Upper lobe of left lung (tissue), 6 donors: Measurements from ENCODE around the gene HLA-DQA2. TPM values are rescaled to one million over a fixed set of nuclear protein-coding genes. Genes with fewer than 3 reads are reported as not detected.
A peak's percentile ranks its signal among the peaks of the same experiment; 100 is the strongest.

Experiments used
- ATAC-seq, 2 donors: fragments of 200-7000 bp; cut with Tn5 transposase; one replicate each; pipeline ENCODE4 v1.9.1; 2022; ENCODE audit warnings: mild to moderate bottlenecking in 2 of 2, moderate library complexity in 2 of 2; ENCODE audit not compliant: low FRiP score in 2 of 2
- DNase-seq, 2 donors: peaks; one replicate each; pipeline ENCODE4 v3.0.0-alpha.2; 2019 to 2020
- H3K27ac ChIP-seq, 4 donors: fragments of 200-600 bp; sonication (generic); one replicate each; pipeline ENCODE4 v1.5.1; 2016 to 2019
- H3K27me3 ChIP-seq, 4 donors: fragments of 200-600 bp; sonication (generic); one replicate each; pipeline ENCODE4 v1.5.1; 2017 to 2019
- H3K36me3 ChIP-seq, 4 donors: fragments of 200-600 bp; sonication (generic); one replicate each; pipeline ENCODE4 v1.5.1; 2016 to 2019
- H3K4me1 ChIP-seq, 4 donors: fragments of 200-600 bp; sonication (generic); one replicate each; pipeline ENCODE4 v1.5.1; 2018 to 2019
- H3K4me3 ChIP-seq, 4 donors: fragments of 200-600 bp; sonication (generic); one replicate each; pipeline ENCODE4 v1.5.1; 2017 to 2019; ENCODE audit warnings: mild to moderate bottlenecking in 2 of 4, moderate library complexity in 1 of 4
- H3K9me3 ChIP-seq, 4 donors: fragments of 200-600 bp; sonication (generic); one replicate each; pipeline ENCODE4 v1.5.1; 2018 to 2019
- CTCF ChIP-seq, 6 experiments: fragments of 450-650 bp in 4 of 6; fragments of 200-600 bp in 2 of 6; sonication (generic) in 2 of 6; IDR thresholded peaks; one replicate each; pipeline ENCODE4 v1.5.1; 2016 to 2019; ENCODE audit warnings: antibody characterized with exemption in 6 of 6
- EP300 ChIP-seq, 4 donors: sonication (generic); formaldehyde crosslinking; IDR thresholded peaks; one replicate each; pipeline ENCODE4 v1.5.1; 2017; ENCODE audit warnings: antibody characterized with exemption in 4 of 4, control low read depth in 2 of 4
- POLR2A ChIP-seq, 4 donors: fragments of 450-650 bp; IDR thresholded peaks; one replicate each; pipeline ENCODE4 v1.5.1; 2016 to 2017; ENCODE audit warnings: antibody characterized with exemption in 4 of 4, mild to moderate bottlenecking in 2 of 4
- POLR2AphosphoS5 ChIP-seq, 2 donors: sonication (generic); formaldehyde crosslinking; IDR thresholded peaks; one replicate each; pipeline ENCODE4 v1.5.1; 2017; ENCODE audit warnings: antibody characterized with exemption in 2 of 2
- WGBS, 2 donors: methylation state at CpG; one replicate each; pipeline ENCODE4 v1.1.5; 2017 to 2018; 5-methylcytosine and 5-hydroxymethylcytosine counted together
- total RNA-seq, 6 donors: library from RNA; depleted of rRNA in 4 of 6; stranded (reverse); fragments of >200 nt in 4 of 6; gene quantifications; one replicate each; pipeline versions ENCODE4 v1.1.0 to v1.2.1, GENCODE V29; 2016 to 2021
- donor health status: DM: no; HTN: no; CAD: no; lungs with moderate emphysema.
- donor health status: DM: no; HTN: yes; CAD: no; lungs with severe emphysema.

HLA-DQA2 gene
- total RNA-seq, 6 donors from 2014 or later = 1.4 to 52.6 (median 4.4) TPM; not detected in 1

DNA sequence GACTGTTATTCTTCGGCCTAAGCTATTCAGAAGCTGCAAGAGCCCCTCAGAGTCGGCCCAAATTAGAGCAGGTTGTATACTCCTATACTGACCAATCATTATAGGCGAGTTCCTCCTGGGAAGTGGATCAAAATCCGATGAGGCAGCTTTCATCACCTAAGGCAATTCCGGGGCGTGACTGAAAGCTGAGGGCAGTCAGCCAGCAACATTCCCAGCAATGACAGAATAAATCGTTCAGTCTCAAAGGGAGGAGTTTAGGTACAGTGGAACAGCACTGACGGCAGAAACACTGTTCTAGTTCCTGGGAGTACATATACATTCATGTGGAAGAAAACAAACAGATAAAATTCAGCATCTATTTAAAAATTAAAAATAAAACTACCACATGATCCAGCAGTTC is 11.4 kb downstream of the HLA-DQA2 start:
- Histone ChIP-seq H3K9me3 (no peaks in the 10 kb centered on the region), H3K4me3 (no peak overlapping the region), H3K27me3 (no peaks in the 10 kb centered on the region), H3K27ac (no peak overlapping the region), H3K4me1 (no peaks in the 10 kb centered on the region), H3K36me3 (no peaks in the 10 kb centered on the region)
- DNase-seq = peak in 1 of 2 donors; percentile 48
- TF ChIP-seq EP300 (IDR thresholded peaks at IDR 0.05) = no peak
- TF ChIP-seq CTCF (IDR thresholded peaks at IDR 0.05) = no peak
- no peak for TF ChIP-seq POLR2AphosphoS5 (IDR thresholded peaks at IDR 0.05)
- TF ChIP-seq POLR2A (IDR thresholded peaks at IDR 0.05) = no peak
- WGBS, 2 donors = 41 to 53% methylated on average over 8 of the region's 8 CpGs
- ATAC-seq = no peak

- ATAC-seq (no peak), DNase-seq (no peak)
- H3K36me3 ChIP-seq = no peaks in the 10 kb centered on the region
- no peak for TF ChIP-seq POLR2A (IDR thresholded peaks at IDR 0.05)
- no peak for TF ChIP-seq CTCF (IDR thresholded peaks at IDR 0.05)
- TF ChIP-seq POLR2AphosphoS5 (IDR thresholded peaks at IDR 0.05) = no peak
- TF ChIP-seq EP300 (IDR thresholded peaks at IDR 0.05) = no peak
- 82 to 100% methylated on average over 1 of the region's 1 CpG for WGBS, 2 donors
- H3K4me1 ChIP-seq = peaks cover 0 to 6% (median 2%) of the 10 kb centered on the region in 4 donors
- H3K9me3 ChIP-seq = no peaks in the 10 kb centered on the region
- no peak overlapping the region for H3K27ac ChIP-seq
- no peak overlapping the region for H3K4me3 ChIP-seq
- no peaks in the 10 kb centered on the region for H3K27me3 ChIP-seq
Observed at GRCh38 chr6:32759669-32760068, 18.5 kb downstream of the HLA-DQA2 start.

DNA sequence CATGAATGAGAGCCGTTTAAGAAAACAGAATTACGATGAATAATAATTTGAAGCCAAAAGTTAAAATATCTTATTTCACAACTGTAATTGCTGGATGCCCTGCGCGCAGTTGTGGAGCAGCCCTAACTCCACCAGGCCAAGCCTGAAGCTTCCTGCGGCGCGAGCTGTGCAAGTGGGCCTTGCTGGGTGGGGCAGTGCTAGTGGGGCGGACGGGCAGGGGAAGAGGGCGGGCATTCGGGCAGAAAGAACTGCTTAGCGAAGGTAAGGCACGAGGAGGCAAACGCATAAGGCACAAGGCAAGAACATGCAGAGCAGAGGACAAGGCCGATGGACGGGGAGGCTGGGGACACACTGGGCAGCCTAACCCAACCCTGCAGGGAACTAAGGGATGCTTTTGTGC is 19.9 kb downstream of the HLA-DQA2 start:
- no peaks in the 10 kb centered on the region for H3K27me3 ChIP-seq
- H3K4me3 ChIP-seq = no peak overlapping the region
- no peaks in the 10 kb centered on the region for H3K36me3 ChIP-seq
- no peak for TF ChIP-seq CTCF (IDR thresholded peaks at IDR 0.05)
- TF ChIP-seq POLR2A (IDR thresholded peaks at IDR 0.05) = no peak
- TF ChIP-seq EP300 (IDR thresholded peaks at IDR 0.05) = no peak
- TF ChIP-seq POLR2AphosphoS5 (IDR thresholded peaks at IDR 0.05) = no peak
- peak in 1 of 2 donors; percentile 32 for ATAC-seq
- no peaks in the 10 kb centered on the region for H3K9me3 ChIP-seq
- WGBS, 2 donors = 82 to 83% methylated on average over 16 of the region's 16 CpGs
- no peak overlapping the region for H3K27ac ChIP-seq
- no peak for DNase-seq
- H3K4me1 ChIP-seq = peaks cover 0 to 6% (median 2%) of the 10 kb centered on the region in 4 donors

GRCh38 chr6:32761548-32761947 is 20.4 kb downstream of the HLA-DQA2 start:
- TF ChIP-seq EP300 (IDR thresholded peaks at IDR 0.05) = no peak
- TF ChIP-seq CTCF (IDR thresholded peaks at IDR 0.05) = no peak
- WGBS, 2 donors = 78 to 83% methylated on average over 36 to 39 of the region's 40 CpGs

DNA sequence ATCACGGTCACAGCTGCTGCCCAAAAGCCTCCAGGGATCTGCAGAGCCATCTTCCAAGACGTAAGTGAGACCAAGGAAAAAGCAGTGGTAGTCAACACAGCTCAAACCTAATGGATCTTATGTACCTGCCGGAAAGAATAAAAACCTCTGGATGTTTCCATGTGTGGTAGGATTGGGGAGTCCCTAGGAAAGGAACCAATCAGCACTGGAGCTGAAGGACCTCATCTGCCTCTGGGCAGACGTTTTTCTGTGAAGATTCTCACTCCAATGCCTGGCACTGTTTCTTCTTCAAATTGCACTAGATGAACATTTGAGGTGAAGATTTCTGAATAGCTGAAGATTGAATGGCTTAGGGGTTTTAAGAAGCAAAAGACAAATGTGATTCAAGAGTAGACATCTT is 22.2 kb downstream of the HLA-DQA2 start, which contains the start of gene HLA-DQB2:
Gene HLA-DQB2, minus strand, starts transcription at position 112 of the 400 bp plus-strand sequence. Its CDS starts 62 bp downstream, at position 50.
- no peak for TF ChIP-seq POLR2AphosphoS5 (IDR thresholded peaks at IDR 0.05)
- no peak for TF ChIP-seq EP300 (IDR thresholded peaks at IDR 0.05)
- no peak for TF ChIP-seq CTCF (IDR thresholded peaks at IDR 0.05)
- no peak for TF ChIP-seq POLR2A (IDR thresholded peaks at IDR 0.05)
- no peak for DNase-seq
- H3K36me3 ChIP-seq = no peaks in the 10 kb centered on the region
- no peaks in the 10 kb centered on the region for H3K9me3 ChIP-seq
- no peaks in the 10 kb centered on the region for H3K27me3 ChIP-seq
- H3K27ac ChIP-seq = no peak within 1 kb of the TSS
- H3K4me3 ChIP-seq = no peak within 1 kb of the TSS
- 51 to 53% methylated on average over 4 of the region's 4 CpGs for WGBS, 2 donors
- no peak for ATAC-seq
- H3K4me1 ChIP-seq = peaks cover 0 to 6% (median 2%) of the 10 kb centered on the region in 4 donors

More at GRCh38 chr6:32761548-32761947, 20.4 kb downstream of the HLA-DQA2 start:
- DNase-seq (peak in 1 of 2 donors; percentile 74), ATAC-seq (no peak)
- H3K4me1 ChIP-seq = peaks cover 0 to 6% (median 2%) of the 10 kb centered on the region in 4 donors
- no peaks in the 10 kb centered on the region for H3K27me3 ChIP-seq
- no peaks in the 10 kb centered on the region for H3K36me3 ChIP-seq
- no peak overlapping the region for H3K4me3 ChIP-seq
- H3K27ac ChIP-seq = no peak overlapping the region
- H3K9me3 ChIP-seq = no peaks in the 10 kb centered on the region
